HG02763 (cell line): ENCODE measurements around the gene ZNF185.

Experiments used
- ATAC-seq: cut with Tn5 transposase; IDR thresholded peaks from one replicate; pipeline ENCODE4 v1.9.1; 2021; ENCODE audit warnings: mild to moderate bottlenecking, moderate library complexity; ENCODE audit not compliant: unreplicated experiment

Gene ZNF185

DNA sequence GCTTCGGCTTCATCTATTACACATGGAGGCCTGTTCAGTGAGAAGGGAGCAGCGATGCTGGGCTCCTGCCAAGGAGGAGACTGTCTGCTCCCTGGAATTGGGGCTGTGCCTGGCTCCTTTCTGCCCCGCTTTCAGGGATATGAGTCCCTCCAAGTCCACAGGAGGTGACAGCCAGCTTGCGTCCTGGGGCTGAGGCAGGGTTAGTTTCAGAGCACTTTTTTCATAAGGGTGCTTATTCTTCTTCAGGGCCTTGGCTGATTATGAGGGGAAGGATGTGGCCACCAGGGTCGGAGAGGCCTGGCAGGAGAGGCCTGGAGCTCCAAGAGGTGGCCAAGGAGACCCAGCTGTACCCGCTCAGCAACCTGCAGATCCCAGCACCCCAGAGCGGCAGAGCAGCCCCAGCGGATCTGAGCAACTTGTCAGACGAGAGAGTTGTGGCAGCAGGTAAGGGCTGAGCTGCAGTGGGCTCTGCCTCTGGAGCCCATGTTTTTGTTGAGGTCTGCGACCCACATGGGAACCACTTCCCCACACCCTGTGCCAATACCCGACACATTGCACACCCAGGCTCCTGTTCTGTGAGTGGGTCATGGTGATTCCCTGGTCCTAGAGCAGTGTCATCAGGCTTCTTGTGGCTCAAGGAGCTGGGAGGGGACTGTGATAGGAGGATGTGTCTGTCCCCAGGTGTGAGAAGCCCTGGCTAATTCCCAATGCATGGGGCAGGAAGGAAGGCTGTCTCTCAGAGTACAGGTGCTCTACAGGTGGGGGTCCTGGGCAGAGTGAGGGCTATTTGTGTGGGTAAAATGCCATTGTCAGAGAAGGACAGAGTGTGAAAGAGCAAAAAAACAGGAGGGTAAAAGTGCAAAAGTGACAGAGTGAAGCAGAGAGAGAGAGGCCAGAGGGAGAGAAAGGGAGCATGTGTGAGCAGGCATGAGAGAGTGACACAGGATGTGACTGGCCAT, 47.4 kb downstream of the ZNF185 start:
- ATAC-seq = no peak

DNA sequence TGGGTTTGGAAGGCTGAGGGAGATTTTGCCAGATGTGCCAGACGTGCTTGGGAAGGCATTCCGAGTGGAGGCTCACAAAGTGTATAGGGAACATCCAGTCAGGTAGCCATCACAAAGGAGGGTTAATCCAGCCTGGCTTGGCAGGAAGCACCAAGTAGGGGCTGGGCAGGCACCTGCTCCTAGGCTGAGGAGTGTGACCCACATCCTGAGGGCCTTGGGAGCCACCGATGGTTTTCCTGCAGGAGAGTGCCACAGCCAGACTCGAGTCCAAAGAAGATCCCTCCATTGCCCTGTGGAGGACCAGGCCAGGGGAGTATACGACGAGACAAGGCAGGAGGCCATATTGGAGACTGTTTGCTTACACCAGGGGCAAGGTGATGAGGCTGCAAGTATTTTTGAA, 48.8 kb downstream of the ZNF185 start:
- no peak for ATAC-seq
